MCF 10A (cell line): ENCODE data around the gene TMEFF2. TPM values are rescaled to one million over a fixed set of nuclear protein-coding genes. Genes with fewer than 3 reads are reported as not detected.

Experiments
- BruUV-seq: library from RNA; stranded (reverse); fragments of 400-500 nt; replicated peaks from 2 replicates; lab custom pipeline; 2021; lab: Mats Ljungman, UMichigan
- CTCF ChIA-PET: fragments of 300-600 bp; sonication (Branson Sonifier 250); formaldehyde crosslinking; extraction: SDS; loops from one replicate; lab custom pipeline; 2021; ENCODE audit warnings: antibody characterized with exemption, inconsistent platforms; lab: Yijun Ruan, JAX
- POLR2A ChIA-PET: fragments of 300-600, 350-650 bp; sonication (Branson Sonifier 250); formaldehyde crosslinking; extraction: SDS; loops from one replicate; lab custom pipeline; 2020; ENCODE audit warnings: antibody characterized with exemption, inconsistent platforms; lab: Yijun Ruan, JAX
- DNase-seq: peaks from one replicate; pipeline ENCODE4 v3.0.0-alpha.2; 2018; ENCODE audit not compliant: unreplicated experiment
- H3K27ac Mint-ChIP-seq: one replicate; pipeline ENCODE4 v1.8.0; 2022; ENCODE audit warnings: mild to moderate bottlenecking, low read depth, mixed read lengths; ENCODE audit not compliant: unreplicated experiment
- H3K27me3 Mint-ChIP-seq: one replicate; pipeline ENCODE4 v1.8.0; 2022; ENCODE audit warnings: mixed read lengths; ENCODE audit not compliant: insufficient read depth, unreplicated experiment
- H3K36me3 Mint-ChIP-seq: one replicate; pipeline ENCODE4 v1.8.0; 2022; ENCODE audit warnings: mild to moderate bottlenecking, moderate library complexity, mixed read lengths; ENCODE audit not compliant: insufficient read depth, unreplicated experiment
- H3K4me1 Mint-ChIP-seq: one replicate; pipeline ENCODE4 v1.8.0; 2022; ENCODE audit warnings: mixed read lengths; ENCODE audit not compliant: insufficient read depth, unreplicated experiment
- H3K4me3 Mint-ChIP-seq: one replicate; pipeline ENCODE4 v1.8.0; 2022; ENCODE audit warnings: mild to moderate bottlenecking, moderate library complexity, mixed read lengths; ENCODE audit not compliant: unreplicated experiment
- H3K9me3 Mint-ChIP-seq: one replicate; pipeline ENCODE4 v1.8.0; 2022; ENCODE audit warnings: mixed read lengths; ENCODE audit not compliant: unreplicated experiment
- intact Hi-C: fragments of 100-400 bp; cut with micrococcal nuclease; formaldehyde crosslinking; loops from 2 replicates; pipeline ENCODE4 v1.14.1; 2022
- total RNA-seq: library from RNA; stranded (reverse); gene quantifications from 2 replicates; pipeline ENCODE4 v1.2.3, GENCODE V29; 2022
- TF ChIP-seq, protein P1 (sequence below): fragments of 200-600 bp; IDR thresholded peaks from one replicate; pipeline ENCODE4 v1.8.0; 2022; ENCODE audit warnings: antibody characterized with exemption, mild to moderate bottlenecking; ENCODE audit not compliant: unreplicated experiment

Gene TMEFF2
- total RNA-seq, 1 experiment from 2014 or later, result not detected

- TF ChIP-seq, protein P1, sequence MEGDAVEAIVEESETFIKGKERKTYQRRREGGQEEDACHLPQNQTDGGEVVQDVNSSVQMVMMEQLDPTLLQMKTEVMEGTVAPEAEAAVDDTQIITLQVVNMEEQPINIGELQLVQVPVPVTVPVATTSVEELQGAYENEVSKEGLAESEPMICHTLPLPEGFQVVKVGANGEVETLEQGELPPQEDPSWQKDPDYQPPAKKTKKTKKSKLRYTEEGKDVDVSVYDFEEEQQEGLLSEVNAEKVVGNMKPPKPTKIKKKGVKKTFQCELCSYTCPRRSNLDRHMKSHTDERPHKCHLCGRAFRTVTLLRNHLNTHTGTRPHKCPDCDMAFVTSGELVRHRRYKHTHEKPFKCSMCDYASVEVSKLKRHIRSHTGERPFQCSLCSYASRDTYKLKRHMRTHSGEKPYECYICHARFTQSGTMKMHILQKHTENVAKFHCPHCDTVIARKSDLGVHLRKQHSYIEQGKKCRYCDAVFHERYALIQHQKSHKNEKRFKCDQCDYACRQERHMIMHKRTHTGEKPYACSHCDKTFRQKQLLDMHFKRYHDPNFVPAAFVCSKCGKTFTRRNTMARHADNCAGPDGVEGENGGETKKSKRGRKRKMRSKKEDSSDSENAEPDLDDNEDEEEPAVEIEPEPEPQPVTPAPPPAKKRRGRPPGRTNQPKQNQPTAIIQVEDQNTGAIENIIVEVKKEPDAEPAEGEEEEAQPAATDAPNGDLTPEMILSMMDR, result no peak
- H3K27ac Mint-ChIP-seq, result no peak overlapping the region
- no peaks in the 10 kb centered on the region for H3K36me3 Mint-ChIP-seq
- no peaks in the 10 kb centered on the region for H3K4me1 Mint-ChIP-seq
- no TSS peak for BruUV-seq
- ChIA-PET CTCF (interaction anchor here (0.7 kb wide), 1 partner anchor 106 kb away, joined by 4 read pairs; no protein-coding TSS in a partner anchor), POLR2A (interaction anchor here (0.7 kb wide), 1 partner anchor 1161 kb away, joined by 3 read pairs; no protein-coding TSS in a partner anchor)
- H3K4me3 Mint-ChIP-seq, result no peak overlapping the region
- H3K27me3 Mint-ChIP-seq, result no peaks in the 10 kb centered on the region
- intact Hi-C loops, result no loop called here
- DNase-seq, result no peak
- H3K9me3 Mint-ChIP-seq, result no peaks in the 10 kb centered on the region
These were observed 127.1 kb downstream of the TMEFF2 start for GRCh38 chr2:192067631-192068030.

- DNase-seq, result no peak
- no TSS peak for BruUV-seq
- Mint-ChIP-seq H3K36me3 (no peaks in the 10 kb centered on the region), H3K27ac (no peak overlapping the region), H3K9me3 (no peaks in the 10 kb centered on the region), H3K4me1 (no peaks in the 10 kb centered on the region), H3K4me3 (no peak overlapping the region), H3K27me3 (no peaks in the 10 kb centered on the region)
- TF ChIP-seq, protein P1, result no peak
- intact Hi-C loops, result no loop called here
- CTCF ChIA-PET, result no interaction called here
- POLR2A ChIA-PET, result no interaction called here
These were observed 130.3 kb downstream of the TMEFF2 start for GRCh38 chr2:192064459-192064858.

- no TSS peak for BruUV-seq
- no peaks in the 10 kb centered on the region for H3K36me3 Mint-ChIP-seq
- ChIA-PET POLR2A (no interaction called here), CTCF (no interaction called here)
- H3K27me3 Mint-ChIP-seq, result no peaks in the 10 kb centered on the region
- no peak overlapping the region for H3K4me3 Mint-ChIP-seq
- no peaks in the 10 kb centered on the region for H3K9me3 Mint-ChIP-seq
- TF ChIP-seq, protein P1, result no peak
- H3K27ac Mint-ChIP-seq, result no peak overlapping the region
- no peak for DNase-seq
- H3K4me1 Mint-ChIP-seq, result no peaks in the 10 kb centered on the region
- intact Hi-C loops, result no loop called here
These were observed 134.6 kb downstream of the TMEFF2 start for GRCh38 chr2:192060161-192060560.

DNA sequence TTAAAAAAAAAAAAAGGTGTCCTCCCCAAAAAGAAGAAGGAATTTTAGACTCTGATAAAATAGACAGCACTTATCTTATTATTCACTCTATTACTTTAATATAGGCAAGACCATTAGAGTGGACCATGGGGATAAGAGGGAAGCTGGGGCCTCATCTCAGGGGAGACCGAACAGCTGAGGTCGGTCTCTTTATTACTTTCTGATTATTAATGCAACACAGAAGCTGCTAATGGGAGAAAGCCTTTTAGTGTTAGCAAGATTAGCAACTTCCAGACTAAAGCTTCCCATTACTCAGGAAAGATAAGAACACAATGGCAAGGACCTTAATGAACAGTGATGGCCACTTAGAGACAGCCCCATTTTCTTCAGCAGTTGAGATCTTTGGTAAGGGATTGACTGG, 135.5 kb downstream of the TMEFF2 start:
- CTCF ChIA-PET, result no interaction called here
- DNase-seq, result no peak
- POLR2A ChIA-PET, result no interaction called here
- H3K36me3 Mint-ChIP-seq, result no peaks in the 10 kb centered on the region
- H3K4me1 Mint-ChIP-seq, result no peaks in the 10 kb centered on the region
- no TSS peak for BruUV-seq
- no peaks in the 10 kb centered on the region for H3K27me3 Mint-ChIP-seq
- H3K4me3 Mint-ChIP-seq, result no peak overlapping the region
- intact Hi-C loops, result no loop called here
- no peak overlapping the region for H3K27ac Mint-ChIP-seq
- TF ChIP-seq, protein P1, result no peak
- no peaks in the 10 kb centered on the region for H3K9me3 Mint-ChIP-seq
